SK-N-SH treated with all-trans-retinoic acid at 6 μM for 48 hours (cell line): ENCODE data around the gene RAPGEF1.

Experiments
- ATAC-seq: fragments of 200-7000 bp; cut with Tn5 transposase; 3 replicates; pipeline ENCODE4 v1.9.1; 2020; ENCODE audit warnings: mild to moderate bottlenecking, moderate library complexity
- ARNTL ChIP-seq: fragments of 450-650 bp; formaldehyde crosslinking; IDR thresholded peaks from 2 replicates; pipeline ENCODE4 v1.5.0; 2020; ENCODE audit warnings: low read depth, mild to moderate bottlenecking, moderate library complexity, borderline replicate concordance
- BACH2 ChIP-seq: fragments of 250-450 bp; sonication (Bioruptor Pico); IDR thresholded peaks from 2 replicates; pipeline ENCODE4 v1.9.0; 2021; ENCODE audit warnings: mild to moderate bottlenecking, borderline replicate concordance
- CSDC2 ChIP-seq: fragments of 250-450 bp; sonication (Bioruptor Pico); IDR thresholded peaks from 2 replicates; pipeline ENCODE4 v1.5.0; 2020; ENCODE audit warnings: mild to moderate bottlenecking, moderate library complexity
- CSRNP3 ChIP-seq: fragments of 250-450 bp; sonication (Bioruptor Pico); IDR thresholded peaks from 2 replicates; pipeline ENCODE4 v1.5.1; 2021; ENCODE audit warnings: mild to moderate bottlenecking, moderate library complexity
- ESRRG ChIP-seq: fragments of 250-450 bp; sonication (Bioruptor Pico); IDR thresholded peaks from 2 replicates; pipeline ENCODE4 v1.6.1; 2021; ENCODE audit warnings: mild to moderate bottlenecking
- GLIS3 ChIP-seq: fragments of 250-450 bp; sonication (Bioruptor Pico); IDR thresholded peaks from 2 replicates; pipeline ENCODE4 v1.5.0; 2020; ENCODE audit warnings: mild to moderate bottlenecking, moderate library complexity
- ISL1 ChIP-seq: fragments of 250-450 bp; sonication (Bioruptor Pico); IDR thresholded peaks from 2 replicates; pipeline ENCODE4 v2.1.2; 2022; ENCODE audit warnings: mild to moderate bottlenecking, moderate library complexity
- POU6F1 ChIP-seq: fragments of 250-450 bp; sonication (Bioruptor Pico); IDR thresholded peaks from 2 replicates; pipeline ENCODE4 v1.8.0; 2021; ENCODE audit warnings: low read depth, mild to moderate bottlenecking, moderate library complexity, borderline replicate concordance
- PPARA ChIP-seq: fragments of 250-450 bp; sonication (Bioruptor Pico); IDR thresholded peaks from 2 replicates; pipeline ENCODE4 v1.5.0; 2020; ENCODE audit warnings: mild to moderate bottlenecking, borderline replicate concordance
- TCF4 ChIP-seq: fragments of 250-450 bp; sonication (Bioruptor Pico); IDR thresholded peaks from 2 replicates; pipeline ENCODE4 v1.8.0; 2021; ENCODE audit warnings: mild to moderate bottlenecking, moderate library complexity, borderline replicate concordance
- TOX ChIP-seq: fragments of 250-450 bp; sonication (Bioruptor Pico); IDR thresholded peaks from 2 replicates; pipeline ENCODE4 v1.8.0; 2021; ENCODE audit warnings: mild to moderate bottlenecking, moderate library complexity, borderline replicate concordance
- TSHZ2 ChIP-seq: fragments of 250-450 bp; sonication (Bioruptor Pico); IDR thresholded peaks from 2 replicates; pipeline ENCODE4 v1.5.0; 2020; ENCODE audit warnings: mild to moderate bottlenecking, moderate library complexity
- ZC3H10 ChIP-seq: fragments of 250-450 bp; sonication (Bioruptor Pico); IDR thresholded peaks from 2 replicates; pipeline ENCODE4 v1.5.1; 2021; ENCODE audit warnings: mild to moderate bottlenecking, moderate library complexity
- ZNF565 ChIP-seq: fragments of 450-650 bp; formaldehyde crosslinking; conservative IDR thresholded peaks from 2 replicates; pipeline ENCODE4 v1.5.0; 2020; ENCODE audit warnings: low read depth, mild to moderate bottlenecking, moderate library complexity
- ZNF70 ChIP-seq: fragments of 450-650 bp; formaldehyde crosslinking; IDR thresholded peaks from 2 replicates; pipeline ENCODE4 v1.5.0; 2020; ENCODE audit warnings: mild to moderate bottlenecking, moderate library complexity
- ZNF8 ChIP-seq: fragments of 450-650 bp; formaldehyde crosslinking; IDR thresholded peaks from 2 replicates; pipeline ENCODE4 v1.5.0; 2020; ENCODE audit warnings: mild to moderate bottlenecking, moderate library complexity

Gene RAPGEF1

GRCh38 chr9:131671133-131671520, 68.7 kb downstream of the RAPGEF1 start:
- no peak for TF ChIP-seq POU6F1
- no peak for TF ChIP-seq ZC3H10 (CRISPR knock-in tag)
- TF ChIP-seq ZNF8: no peak
- no peak for TF ChIP-seq ISL1 (CRISPR knock-in tag)
- no peak for TF ChIP-seq BACH2
- TF ChIP-seq ESRRG (CRISPR knock-in tag): no peak
- TF ChIP-seq PPARA (CRISPR knock-in tag): no peak
- TF ChIP-seq TCF4: no peak
- TF ChIP-seq CSDC2 (CRISPR knock-in tag): no peak
- no peak for ATAC-seq

GRCh38 chr9:131670247-131671132, 69.4 kb downstream of the RAPGEF1 start:
- no peak for ATAC-seq

More at GRCh38 chr9:131670247-131671132, 69.4 kb downstream of the RAPGEF1 start:
- TF ChIP-seq POU6F1: no peak
- TF ChIP-seq ZNF8: no peak
- TF ChIP-seq ZNF70 (CRISPR knock-in tag): no peak
- TF ChIP-seq ESRRG (CRISPR knock-in tag): no peak
- no peak for TF ChIP-seq TSHZ2
- no peak for TF ChIP-seq ZNF565 (CRISPR knock-in tag)
- TF ChIP-seq ISL1 (CRISPR knock-in tag): no peak
- TF ChIP-seq BACH2: no peak
- TF ChIP-seq GLIS3: no peak
- no peak for TF ChIP-seq PPARA (CRISPR knock-in tag)
- TF ChIP-seq TOX: no peak
- no peak for TF ChIP-seq CSRNP3 (CRISPR knock-in tag)
- TF ChIP-seq ZC3H10 (CRISPR knock-in tag): no peak
- no peak for TF ChIP-seq ARNTL (CRISPR knock-in tag)
- TF ChIP-seq CSDC2 (CRISPR knock-in tag): no peak
- TF ChIP-seq, all 23 proteins: peak for 0
